ENCODE results near the gene ACCSL. TPM values are rescaled to one million over a fixed set of nuclear protein-coding genes. Genes with fewer than 3 reads are reported as not detected.

ACCSL gene
- polyA plus RNA-seq, 1 donor (not counting 4 experiments of a cell fraction or from before 2014, with no cell fraction given): not detected

DNA sequence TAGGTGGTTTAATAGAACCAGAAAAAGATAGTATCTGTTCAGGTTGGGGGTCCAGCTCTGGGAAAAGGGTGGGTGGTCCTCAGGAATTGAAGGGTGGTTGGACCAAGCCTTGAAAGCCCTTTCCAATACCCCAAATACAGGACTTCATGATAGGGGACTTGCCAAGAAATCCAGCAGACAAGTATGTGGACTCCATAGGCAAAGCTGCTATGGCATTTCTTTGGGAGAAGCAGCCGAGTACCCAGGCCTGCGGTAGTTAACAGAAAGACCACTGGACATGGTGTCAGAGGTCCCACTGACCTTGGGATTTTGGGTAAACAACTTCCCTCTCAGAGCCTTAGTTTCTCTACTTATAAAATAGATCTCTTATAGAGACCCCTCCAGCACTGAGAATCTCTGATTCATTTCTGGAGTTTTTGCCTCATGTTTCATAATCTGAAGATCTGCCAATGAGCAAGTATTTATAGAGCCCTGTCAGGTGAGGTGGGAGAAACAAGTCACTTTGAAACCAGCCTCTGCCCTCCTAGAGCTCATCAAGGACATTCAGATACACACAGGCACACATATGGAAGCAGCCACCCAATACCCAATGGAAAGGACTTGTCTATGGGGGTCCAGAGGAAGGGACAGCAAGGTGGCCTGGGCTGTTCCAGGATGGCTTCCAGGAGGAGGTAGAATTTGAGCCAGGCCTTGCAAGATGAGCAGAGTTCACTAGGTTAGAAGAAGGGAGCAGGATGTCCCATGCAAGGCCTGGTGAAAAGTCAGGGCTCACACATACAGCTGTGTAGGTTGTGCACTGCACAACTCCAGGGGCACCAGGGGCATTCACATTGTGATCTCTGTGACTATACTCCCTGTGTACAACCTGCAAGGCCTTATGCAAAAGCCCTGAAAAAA, 31.0 kb upstream of the ACCSL start:
- H3K27ac ChIP-seq (ENCODE audit: control insufficient read depth, insufficient read depth, low read length): no peak overlapping the region
- H2AFZ ChIP-seq (ENCODE audit: control insufficient read depth, low read length): no peak overlapping the region
- no peak for FAIRE-seq
- no peaks in the 10 kb centered on the region for H3K9me3 ChIP-seq (ENCODE audit: control insufficient read depth, low read depth, low read length)
- H3K36me3 ChIP-seq (ENCODE audit: control insufficient read depth in 2 of 2, extremely low read depth in 1 of 2, insufficient read depth in 2 of 2, low read length in 2 of 2): no peaks in the 10 kb centered on the region
- dilution Hi-C loops (cut with MboI; ENCODE audit: extremely low pct_ligation_motif_present, low sequenced_read_pairs): no loop called here
- no peak overlapping the region for H3K4me3 ChIP-seq (ENCODE audit: control insufficient read depth in 2 of 3, extremely low read depth in 1 of 3, insufficient read depth in 2 of 3, low read depth in 1 of 3, low read length in 3 of 3)
- no peak overlapping the region for H3K9ac ChIP-seq (ENCODE audit: control insufficient read depth, extremely low read depth, insufficient read depth, low read length)
- no peaks in the 10 kb centered on the region for H4K20me1 ChIP-seq (ENCODE audit: control insufficient read depth, extremely low read depth, insufficient read depth, low read length)
- H3K27me3 ChIP-seq (ENCODE audit: control insufficient read depth, extremely low read depth, insufficient read depth, low read length): peaks cover 3% of the 10 kb centered on the region
- no peaks in the 10 kb centered on the region for H3K4me1 ChIP-seq (ENCODE audit: control insufficient read depth, extremely low read depth, insufficient read depth, low read length)
- H3K9me1 ChIP-seq (ENCODE audit: control insufficient read depth, extremely low read depth, insufficient read depth, low read length): no peaks in the 10 kb centered on the region
- no peak overlapping the region for H3K4me2 ChIP-seq (ENCODE audit: control insufficient read depth, extremely low read depth, insufficient read depth, low read depth, low read length)
- H3K79me2 ChIP-seq (ENCODE audit: control insufficient read depth, insufficient read depth, low read length): no peaks in the 10 kb centered on the region
- DNase-seq (ENCODE audit: low read depth, low spot score): no peak
- TF ChIP-seq, protein P1, sequence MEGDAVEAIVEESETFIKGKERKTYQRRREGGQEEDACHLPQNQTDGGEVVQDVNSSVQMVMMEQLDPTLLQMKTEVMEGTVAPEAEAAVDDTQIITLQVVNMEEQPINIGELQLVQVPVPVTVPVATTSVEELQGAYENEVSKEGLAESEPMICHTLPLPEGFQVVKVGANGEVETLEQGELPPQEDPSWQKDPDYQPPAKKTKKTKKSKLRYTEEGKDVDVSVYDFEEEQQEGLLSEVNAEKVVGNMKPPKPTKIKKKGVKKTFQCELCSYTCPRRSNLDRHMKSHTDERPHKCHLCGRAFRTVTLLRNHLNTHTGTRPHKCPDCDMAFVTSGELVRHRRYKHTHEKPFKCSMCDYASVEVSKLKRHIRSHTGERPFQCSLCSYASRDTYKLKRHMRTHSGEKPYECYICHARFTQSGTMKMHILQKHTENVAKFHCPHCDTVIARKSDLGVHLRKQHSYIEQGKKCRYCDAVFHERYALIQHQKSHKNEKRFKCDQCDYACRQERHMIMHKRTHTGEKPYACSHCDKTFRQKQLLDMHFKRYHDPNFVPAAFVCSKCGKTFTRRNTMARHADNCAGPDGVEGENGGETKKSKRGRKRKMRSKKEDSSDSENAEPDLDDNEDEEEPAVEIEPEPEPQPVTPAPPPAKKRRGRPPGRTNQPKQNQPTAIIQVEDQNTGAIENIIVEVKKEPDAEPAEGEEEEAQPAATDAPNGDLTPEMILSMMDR (optimal IDR thresholded peaks at IDR 0.05 in 1 of 3, IDR thresholded peaks at IDR 0.05 in 1 of 3, conservative IDR thresholded peaks at IDR 0.05 in 1 of 3; ENCODE audit: extremely low read depth in 1 of 3, insufficient read depth in 2 of 3, low read length in 3 of 3): no peak
- TF ChIP-seq EZH2 (IDR thresholded peaks at IDR 0.05; ENCODE audit: low read length): no peak

DNA sequence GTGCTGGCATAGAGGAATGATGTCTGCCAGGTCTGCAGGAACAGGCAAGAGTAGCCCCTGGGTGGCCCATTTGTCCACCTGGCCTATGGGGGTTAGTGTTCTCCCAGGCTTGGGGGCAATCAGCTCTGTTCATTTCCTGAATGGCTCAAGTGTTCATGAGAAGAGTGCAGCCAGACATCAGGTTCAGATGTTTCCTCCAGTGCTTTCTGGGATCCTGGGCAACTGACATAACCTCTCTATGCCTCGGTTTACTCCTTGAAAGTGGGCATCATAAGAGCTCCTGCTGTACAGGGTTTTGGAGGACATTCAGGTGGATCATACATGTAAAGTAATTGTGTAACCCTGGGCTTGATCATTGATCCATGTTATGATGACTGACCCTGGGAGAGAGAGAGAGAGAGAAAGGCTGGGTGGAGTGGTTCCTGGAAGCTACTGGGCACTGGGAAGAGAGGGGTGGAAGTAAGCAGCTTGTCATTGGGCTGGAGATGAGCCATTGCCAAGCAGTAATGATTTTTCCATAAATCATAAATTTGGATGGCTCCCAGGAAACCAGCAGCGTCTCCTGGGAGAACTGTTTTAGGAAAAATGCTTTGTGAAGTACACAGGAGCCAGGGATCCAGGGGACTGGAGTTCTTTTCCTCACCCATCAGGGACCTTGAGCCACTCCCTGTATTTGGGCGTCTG, 30.2 kb upstream of the ACCSL start:
- DNase-seq (ENCODE audit: low read depth, low spot score): no peak
- no peaks in the 10 kb centered on the region for H3K4me1 ChIP-seq (ENCODE audit: control insufficient read depth, extremely low read depth, insufficient read depth, low read length)

More for the DNA sequence above, 30.2 kb upstream of the ACCSL start:
- TF ChIP-seq, protein P1 (optimal IDR thresholded peaks at IDR 0.05 in 1 of 3, IDR thresholded peaks at IDR 0.05 in 1 of 3, conservative IDR thresholded peaks at IDR 0.05 in 1 of 3; ENCODE audit: extremely low read depth in 1 of 3, insufficient read depth in 2 of 3, low read length in 3 of 3): no peak
- no peak for TF ChIP-seq EZH2 (IDR thresholded peaks at IDR 0.05; ENCODE audit: low read length)
- FAIRE-seq: no peak
- Histone ChIP-seq H3K9ac (ENCODE audit: control insufficient read depth, extremely low read depth, insufficient read depth, low read length) (no peak overlapping the region), H3K9me1 (ENCODE audit: control insufficient read depth, extremely low read depth, insufficient read depth, low read length) (no peaks in the 10 kb centered on the region), H3K4me3 (ENCODE audit: control insufficient read depth in 2 of 3, extremely low read depth in 1 of 3, insufficient read depth in 2 of 3, low read depth in 1 of 3, low read length in 3 of 3) (no peak overlapping the region), H3K27me3 (ENCODE audit: control insufficient read depth, extremely low read depth, insufficient read depth, low read length) (peaks cover 3% of the 10 kb centered on the region), H3K36me3 (ENCODE audit: control insufficient read depth in 2 of 2, extremely low read depth in 1 of 2, insufficient read depth in 2 of 2, low read length in 2 of 2) (no peaks in the 10 kb centered on the region), H3K79me2 (ENCODE audit: control insufficient read depth, insufficient read depth, low read length) (no peaks in the 10 kb centered on the region), H4K20me1 (ENCODE audit: control insufficient read depth, extremely low read depth, insufficient read depth, low read length) (no peaks in the 10 kb centered on the region), H3K9me3 (ENCODE audit: control insufficient read depth, low read depth, low read length) (no peaks in the 10 kb centered on the region), H3K27ac (ENCODE audit: control insufficient read depth, insufficient read depth, low read length) (no peak overlapping the region), H3K4me2 (ENCODE audit: control insufficient read depth, extremely low read depth, insufficient read depth, low read depth, low read length) (no peak overlapping the region), H2AFZ (ENCODE audit: control insufficient read depth, low read length) (no peak overlapping the region)
- dilution Hi-C loops (cut with MboI; ENCODE audit: extremely low pct_ligation_motif_present, low sequenced_read_pairs): no loop called here
